Peyer's patch (tissue), 4 donors: ENCODE results near the gene CYP4F3. TPM values are rescaled to one million over a fixed set of nuclear protein-coding genes. Genes with fewer than 3 reads are reported as not detected.
A peak's percentile ranks its signal among the peaks of the same experiment; 100 is the strongest.
"Not testable (repeated sequence)": the region's sequence is repeated elsewhere in the genome, so short reads cannot be mapped to it uniquely, and the experiment has no call there.

ENCODE experiments used
- DNase-seq, 3 donors: peaks; one replicate each; pipeline ENCODE4 v3.0.0-alpha.2; 2017 to 2019
- H3K27ac ChIP-seq, 4 donors: fragments of 200-600 bp; sonication (generic); one replicate each; pipeline ENCODE4 v1.5.1; 2016 to 2019
- H3K27me3 ChIP-seq, 2 donors: fragments of 200-600 bp; sonication (generic); one replicate each; pipeline ENCODE4 v1.5.1; 2019
- H3K36me3 ChIP-seq, 3 donors: fragments of 200-600 bp; sonication (generic); one replicate each; pipeline ENCODE4 v1.5.1; 2016 to 2019
- H3K4me1 ChIP-seq, 4 donors: fragments of 200-600 bp; sonication (generic); one replicate each; pipeline ENCODE4 v1.5.1; 2016 to 2019
- H3K4me3 ChIP-seq, 4 donors: fragments of 200-600 bp; sonication (generic); 1 replicate in 3 of 4; 2 replicates in 1 of 4; pipeline ENCODE4 v1.5.1; 2016 to 2019; ENCODE audit warnings: mild to moderate bottlenecking in 1 of 4
- H3K9me3 ChIP-seq, 4 donors: fragments of 200-600 bp; sonication (generic); one replicate each; pipeline ENCODE4 v1.5.1; 2016 to 2019; ENCODE audit warnings: mild to moderate bottlenecking in 1 of 4
- POLR2A ChIP-seq, 2 donors: fragments of 450-650 bp; IDR thresholded peaks; one replicate each; pipeline ENCODE4 v1.5.1; 2017; ENCODE audit warnings: antibody characterized with exemption in 2 of 2, mild to moderate bottlenecking in 2 of 2, moderate library complexity in 2 of 2
- total RNA-seq, 4 donors: library from RNA; depleted of rRNA; stranded (reverse); fragments of >200 nt; gene quantifications; one replicate each; pipeline ENCODE4 v1.1.0, GENCODE V29; 2016
- TF ChIP-seq, protein P1 (sequence below), 6 experiments: fragments of 450-650 bp in 4 of 6; fragments of 200-600 bp in 2 of 6; sonication (generic) in 1 of 6; IDR thresholded peaks; one replicate each; pipeline ENCODE4 v1.5.1; 2017 to 2019; ENCODE audit warnings: antibody characterized with exemption in 6 of 6, mild to moderate bottlenecking in 3 of 6, moderate library complexity in 1 of 6

CYP4F3 gene
- total RNA-seq, 4 donors from 2014 or later, result 23.9 to 164 (median 73.9) TPM

DNA sequence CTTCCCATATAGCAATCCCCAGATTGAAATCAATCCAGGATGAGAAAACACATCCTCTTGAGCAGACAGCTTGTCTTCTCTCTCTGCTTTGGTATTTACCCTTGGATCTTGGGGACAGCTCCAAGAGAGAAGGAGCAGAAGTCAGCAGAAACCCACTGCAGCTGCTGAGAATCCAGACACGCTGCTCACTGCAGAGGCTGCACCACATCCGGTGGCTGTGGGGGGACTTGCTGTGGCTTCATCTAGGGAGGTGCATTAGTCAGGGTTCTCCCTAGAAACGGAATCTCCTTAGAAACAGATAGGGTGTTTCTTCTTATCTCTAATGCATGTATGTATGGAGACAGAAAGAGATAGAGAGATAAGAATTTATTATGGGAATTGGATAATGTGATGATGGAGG, 34.9 kb downstream of the CYP4F3 start:
- H3K27me3 ChIP-seq, result no peaks in the 10 kb centered on the region
- DNase-seq, result no peak
- peak overlapping the region in 2 of 4 donors; percentile 34 to 49 for H3K4me3 ChIP-seq
- H3K4me1 ChIP-seq, result no peaks in the 10 kb centered on the region
- H3K36me3 ChIP-seq, result peaks cover 0 to 17% (median 0%) of the 10 kb centered on the region in 3 donors
- no peaks in the 10 kb centered on the region for H3K9me3 ChIP-seq
- H3K27ac ChIP-seq, result peak overlapping the region in 2 of 4 donors; percentile 60 to 69
- no peak for TF ChIP-seq POLR2A (IDR thresholded peaks at IDR 0.05)
- TF ChIP-seq, protein P1, sequence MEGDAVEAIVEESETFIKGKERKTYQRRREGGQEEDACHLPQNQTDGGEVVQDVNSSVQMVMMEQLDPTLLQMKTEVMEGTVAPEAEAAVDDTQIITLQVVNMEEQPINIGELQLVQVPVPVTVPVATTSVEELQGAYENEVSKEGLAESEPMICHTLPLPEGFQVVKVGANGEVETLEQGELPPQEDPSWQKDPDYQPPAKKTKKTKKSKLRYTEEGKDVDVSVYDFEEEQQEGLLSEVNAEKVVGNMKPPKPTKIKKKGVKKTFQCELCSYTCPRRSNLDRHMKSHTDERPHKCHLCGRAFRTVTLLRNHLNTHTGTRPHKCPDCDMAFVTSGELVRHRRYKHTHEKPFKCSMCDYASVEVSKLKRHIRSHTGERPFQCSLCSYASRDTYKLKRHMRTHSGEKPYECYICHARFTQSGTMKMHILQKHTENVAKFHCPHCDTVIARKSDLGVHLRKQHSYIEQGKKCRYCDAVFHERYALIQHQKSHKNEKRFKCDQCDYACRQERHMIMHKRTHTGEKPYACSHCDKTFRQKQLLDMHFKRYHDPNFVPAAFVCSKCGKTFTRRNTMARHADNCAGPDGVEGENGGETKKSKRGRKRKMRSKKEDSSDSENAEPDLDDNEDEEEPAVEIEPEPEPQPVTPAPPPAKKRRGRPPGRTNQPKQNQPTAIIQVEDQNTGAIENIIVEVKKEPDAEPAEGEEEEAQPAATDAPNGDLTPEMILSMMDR (IDR thresholded peaks at IDR 0.05), result no peak

GRCh38 chr19:15679089-15679488, 38.4 kb downstream of the CYP4F3 start:
- H3K4me1 ChIP-seq, result no peaks in the 10 kb centered on the region
- H3K4me3 ChIP-seq, result peak overlapping the region in 1 of 4 donors; percentile 0
- no peaks in the 10 kb centered on the region for H3K27me3 ChIP-seq
- no peaks in the 10 kb centered on the region for H3K9me3 ChIP-seq
- H3K36me3 ChIP-seq, result peaks cover 0 to 49% (median 0%) of the 10 kb centered on the region in 3 donors
- H3K27ac ChIP-seq, result no peak overlapping the region
- DNase-seq, result no peak
- TF ChIP-seq, protein P1 (IDR thresholded peaks at IDR 0.05), result no peak
- TF ChIP-seq POLR2A (IDR thresholded peaks at IDR 0.05), result no peak

DNA sequence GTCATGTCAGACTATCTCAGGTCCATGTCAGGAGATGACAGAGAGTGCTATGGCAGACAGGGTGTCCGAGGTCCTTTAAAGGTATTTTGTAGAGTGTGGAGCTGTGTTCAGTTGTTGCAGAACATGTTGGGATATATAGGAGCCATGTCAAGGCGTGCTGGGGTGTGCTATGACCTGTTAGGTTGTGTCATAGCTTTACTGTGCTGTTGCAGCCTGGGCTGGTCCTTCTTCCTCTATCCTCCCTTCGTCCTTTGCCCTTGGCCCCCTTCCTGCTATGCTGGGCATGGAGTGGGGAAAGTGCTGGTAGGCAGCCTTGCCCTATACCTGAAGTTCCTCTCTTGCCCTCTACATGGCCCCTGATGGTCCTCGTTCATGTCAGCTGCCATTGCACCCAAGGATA, 39.2 kb downstream of the CYP4F3 start:
- H3K9me3 ChIP-seq, H3K4me1 ChIP-seq, DNase-seq, H3K27me3 ChIP-seq: not testable (repeated sequence)
- Histone ChIP-seq H3K36me3 (peaks cover 0 to 57% (median 0%) of the 10 kb centered on the region in 3 donors), H3K4me3 (peak overlapping the region in 1 of 4 donors; percentile 0), H3K27ac (peak overlapping the region in 3 of 4 donors; percentile 46 to 81 (median 70))

GRCh38 chr19:15680478-15681322, 40.0 kb downstream of the CYP4F3 start:
- DNase-seq, result peak in 1 of 3 donors; percentile 61
- Histone ChIP-seq H3K36me3 (peaks cover 0 to 65% (median 0%) of the 10 kb centered on the region in 3 donors), H3K27me3 (no peaks in the 10 kb centered on the region), H3K4me1 (no peaks in the 10 kb centered on the region), H3K27ac (peak overlapping the region in 3 of 4 donors; percentile 46 to 81 (median 70)), H3K9me3 (no peaks in the 10 kb centered on the region), H3K4me3 (peak overlapping the region in 1 of 4 donors; percentile 0)
- TF ChIP-seq POLR2A (IDR thresholded peaks at IDR 0.05), result no peak
- TF ChIP-seq, protein P1 (IDR thresholded peaks at IDR 0.05), result no peak

GRCh38 chr19:15683411-15683810, 42.7 kb downstream of the CYP4F3 start:
- no peak overlapping the region for H3K27ac ChIP-seq
- H3K4me1 ChIP-seq, result no peaks in the 10 kb centered on the region
- peaks cover 0 to 84% (median 0%) of the 10 kb centered on the region in 3 donors for H3K36me3 ChIP-seq
- H3K4me3 ChIP-seq, result no peak overlapping the region
- no peak for TF ChIP-seq POLR2A (IDR thresholded peaks at IDR 0.05)
- TF ChIP-seq, protein P1 (IDR thresholded peaks at IDR 0.05), result no peak
- H3K9me3 ChIP-seq, result no peaks in the 10 kb centered on the region
- no peaks in the 10 kb centered on the region for H3K27me3 ChIP-seq
- DNase-seq, result no peak

DNA sequence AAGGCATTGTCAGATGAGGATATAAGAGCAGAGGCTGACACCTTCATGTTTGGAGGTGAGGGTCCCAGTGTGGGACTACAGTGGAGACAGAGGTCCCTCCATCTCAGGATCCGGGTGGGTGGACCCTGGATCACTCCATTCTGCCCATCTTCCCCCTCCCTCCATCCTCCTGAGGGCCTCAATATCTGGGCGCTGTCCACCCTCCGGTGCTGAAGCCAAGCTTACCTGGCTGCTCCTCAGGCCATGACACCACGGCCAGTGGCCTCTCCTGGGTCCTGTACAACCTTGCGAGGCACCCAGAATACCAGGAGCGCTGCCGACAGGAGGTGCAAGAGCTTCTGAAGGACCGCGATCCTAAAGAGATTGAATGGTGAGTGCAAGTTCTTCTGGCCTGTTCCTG, 44.1 kb downstream of the CYP4F3 start:
- DNase-seq, result no peak
- Histone ChIP-seq H3K4me3 (no peak overlapping the region), H3K9me3 (peaks cover 0 to 4% (median 0%) of the 10 kb centered on the region in 4 donors), H3K36me3 (peaks cover 0 to 79% (median 0%) of the 10 kb centered on the region in 3 donors), H3K27me3 (no peaks in the 10 kb centered on the region), H3K27ac (no peak overlapping the region), H3K4me1 (no peaks in the 10 kb centered on the region)
- TF ChIP-seq POLR2A (IDR thresholded peaks at IDR 0.05), result no peak
- TF ChIP-seq, protein P1 (IDR thresholded peaks at IDR 0.05), result no peak
